Sigmoid colon (tissue), 4 donors: ENCODE data around the gene HOXA5.

Experiments
- EP300 ChIP-seq, 4 donors: sonication (generic); formaldehyde crosslinking; IDR thresholded peaks; one replicate each; pipeline ENCODE4 v1.6.1; 2017; ENCODE audit warnings: antibody characterized with exemption in 4 of 4
- POLR2AphosphoS5 ChIP-seq, 4 donors: sonication (generic); formaldehyde crosslinking; IDR thresholded peaks; one replicate each; pipeline ENCODE4 v1.6.1; 2017; ENCODE audit warnings: antibody characterized with exemption in 4 of 4
- TF ChIP-seq, protein P1 (sequence below), 4 experiments: fragments of 450-650 bp in 3 of 4; fragments of 200-600 bp in 1 of 4; IDR thresholded peaks; one replicate each; pipeline ENCODE4 v1.5.1; 2016 to 2019; ENCODE audit warnings: antibody characterized with exemption in 4 of 4, mild to moderate bottlenecking in 3 of 4, moderate library complexity in 2 of 4

GRCh38 chr7:27167916-27168264 is 24.4 kb upstream of the HOXA5 start:
- TF ChIP-seq POLR2AphosphoS5 (IDR thresholded peaks at IDR 0.05) (no peak), EP300 (IDR thresholded peaks at IDR 0.05) (no peak)
- TF ChIP-seq, protein P1, sequence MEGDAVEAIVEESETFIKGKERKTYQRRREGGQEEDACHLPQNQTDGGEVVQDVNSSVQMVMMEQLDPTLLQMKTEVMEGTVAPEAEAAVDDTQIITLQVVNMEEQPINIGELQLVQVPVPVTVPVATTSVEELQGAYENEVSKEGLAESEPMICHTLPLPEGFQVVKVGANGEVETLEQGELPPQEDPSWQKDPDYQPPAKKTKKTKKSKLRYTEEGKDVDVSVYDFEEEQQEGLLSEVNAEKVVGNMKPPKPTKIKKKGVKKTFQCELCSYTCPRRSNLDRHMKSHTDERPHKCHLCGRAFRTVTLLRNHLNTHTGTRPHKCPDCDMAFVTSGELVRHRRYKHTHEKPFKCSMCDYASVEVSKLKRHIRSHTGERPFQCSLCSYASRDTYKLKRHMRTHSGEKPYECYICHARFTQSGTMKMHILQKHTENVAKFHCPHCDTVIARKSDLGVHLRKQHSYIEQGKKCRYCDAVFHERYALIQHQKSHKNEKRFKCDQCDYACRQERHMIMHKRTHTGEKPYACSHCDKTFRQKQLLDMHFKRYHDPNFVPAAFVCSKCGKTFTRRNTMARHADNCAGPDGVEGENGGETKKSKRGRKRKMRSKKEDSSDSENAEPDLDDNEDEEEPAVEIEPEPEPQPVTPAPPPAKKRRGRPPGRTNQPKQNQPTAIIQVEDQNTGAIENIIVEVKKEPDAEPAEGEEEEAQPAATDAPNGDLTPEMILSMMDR (IDR thresholded peaks at IDR 0.05), result no peak
